Measurements from ENCODE around the gene ZP3.
"Not testable (repeated sequence)": the region's sequence is repeated elsewhere in the genome, so short reads cannot be mapped to it uniquely, and the experiment has no call there.

Gene ZP3

DNA sequence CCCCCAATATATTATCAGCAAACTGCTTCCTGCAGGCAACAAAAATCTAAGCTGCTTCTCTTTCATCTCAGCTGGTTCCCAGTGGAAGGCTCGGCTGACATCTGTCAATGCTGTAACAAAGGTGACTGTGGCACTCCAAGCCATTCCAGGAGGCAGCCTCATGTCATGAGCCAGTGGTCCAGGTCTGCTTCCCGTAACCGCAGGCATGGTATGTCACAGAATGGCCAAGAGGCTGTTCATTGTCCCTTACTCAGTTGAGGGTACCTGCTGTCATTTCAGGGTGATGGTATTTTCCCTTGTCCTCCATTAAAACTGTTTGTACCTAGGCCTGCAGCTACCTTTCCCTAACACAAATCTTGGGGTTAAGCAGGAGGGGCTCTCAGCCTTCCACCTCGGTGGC is 15.7 kb downstream of the ZP3 start:
- not testable (repeated sequence) for DNase-seq (ENCODE audit: low read depth in 2 of 2)

DNA sequence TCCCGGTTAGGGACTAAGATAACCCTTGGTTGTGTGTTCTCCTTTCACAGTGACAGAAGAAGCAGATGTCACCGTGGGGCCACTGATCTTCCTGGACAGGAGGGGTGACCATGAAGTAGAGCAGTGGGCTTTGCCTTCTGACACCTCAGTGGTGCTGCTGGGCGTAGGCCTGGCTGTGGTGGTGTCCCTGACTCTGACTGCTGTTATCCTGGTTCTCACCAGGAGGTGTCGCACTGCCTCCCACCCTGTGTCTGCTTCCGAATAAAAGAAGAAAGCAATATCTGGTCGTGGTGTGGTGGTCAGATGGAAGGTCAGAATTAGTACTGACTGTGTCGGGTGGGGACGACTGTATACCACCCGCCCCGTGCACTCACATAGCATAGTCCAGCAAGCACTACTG is 17.0 kb downstream of the ZP3 start:
- DNase-seq (ENCODE audit: low read depth in 2 of 2): not testable (repeated sequence)

DNA sequence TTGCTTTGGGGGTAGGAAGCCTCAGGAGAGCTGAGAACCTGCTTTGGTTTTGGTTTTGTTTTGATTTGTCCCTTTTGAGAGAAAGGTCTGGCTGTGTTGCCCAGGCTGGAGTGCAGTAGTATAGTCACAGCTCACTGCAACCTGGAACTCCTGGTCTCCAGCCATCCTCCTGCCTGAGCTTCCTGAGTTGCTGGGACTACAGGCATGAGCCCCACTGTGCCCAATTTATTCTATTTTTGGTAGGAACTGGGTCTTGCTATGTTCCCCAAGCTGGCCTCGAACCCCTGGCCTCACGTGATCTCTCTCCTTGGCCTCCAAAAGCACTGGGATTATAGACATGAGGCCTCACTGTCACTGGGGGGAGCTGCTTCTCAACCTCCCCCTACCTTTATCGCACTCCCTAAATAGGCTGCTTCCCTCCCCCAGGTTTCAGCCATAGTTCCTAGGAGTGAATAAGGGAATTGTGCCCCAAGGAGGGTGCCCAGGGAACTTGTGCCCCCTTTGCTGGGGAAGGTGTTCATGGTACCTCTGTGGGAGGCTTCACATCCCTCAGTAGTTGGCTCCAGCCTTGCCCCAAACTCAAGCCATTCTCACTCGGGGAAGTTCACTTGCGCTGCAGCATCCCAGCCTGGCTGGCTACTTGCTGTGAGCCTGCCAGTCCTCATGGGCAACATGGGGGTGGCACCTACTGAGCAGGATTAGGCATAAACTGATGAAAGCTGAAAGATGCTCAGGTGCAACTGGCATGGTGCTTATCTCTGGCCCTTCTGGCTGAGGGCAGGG is 18.1 kb downstream of the ZP3 start:
- DNase-seq (ENCODE audit: low read depth in 2 of 2): not testable (repeated sequence)

DNA sequence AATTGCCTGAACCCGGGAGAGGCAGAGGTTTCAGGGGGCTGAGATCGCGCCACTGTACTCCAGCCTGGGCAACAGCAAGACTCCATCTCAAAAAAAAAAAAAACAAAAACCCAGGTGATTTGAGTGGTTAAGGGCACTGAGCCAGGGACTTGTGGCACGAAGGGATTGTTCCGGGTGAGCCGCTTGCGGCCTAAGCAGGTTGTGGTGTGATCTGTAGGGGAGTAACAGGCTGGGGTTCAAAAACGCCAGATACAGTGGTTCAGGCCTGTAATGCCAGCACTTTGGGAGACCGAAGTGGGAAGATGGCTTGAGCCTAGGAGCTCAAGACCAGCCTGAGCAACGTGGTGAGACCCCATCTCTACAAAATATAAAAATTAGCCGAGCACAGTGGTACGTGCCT is 19.1 kb downstream of the ZP3 start:
- not testable (repeated sequence) for DNase-seq (ENCODE audit: low read depth in 2 of 2)

DNA sequence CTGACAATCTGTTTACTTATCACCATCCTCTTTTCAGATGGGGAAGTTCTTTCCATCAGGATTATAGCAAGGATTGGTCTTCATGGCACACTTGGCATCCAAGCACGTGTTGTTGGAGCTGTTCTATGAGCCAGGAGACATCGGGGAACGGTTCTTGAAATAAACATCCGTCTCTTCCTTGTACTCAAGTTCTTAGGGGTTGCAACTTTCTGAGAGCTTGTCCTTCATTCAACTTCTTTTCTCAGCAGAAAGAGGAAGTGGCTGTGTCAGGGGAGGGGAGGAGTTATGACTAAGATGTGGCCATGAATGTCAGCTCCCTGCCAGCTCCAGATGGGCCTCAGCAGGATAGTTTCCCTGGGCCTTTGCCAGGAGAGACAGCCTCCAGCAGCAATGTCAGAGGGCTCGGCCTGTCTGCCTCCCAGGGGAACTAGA is 20.8 kb downstream of the ZP3 start:
- DNase-seq (ENCODE audit: low read depth in 2 of 2): not testable (repeated sequence)

DNA sequence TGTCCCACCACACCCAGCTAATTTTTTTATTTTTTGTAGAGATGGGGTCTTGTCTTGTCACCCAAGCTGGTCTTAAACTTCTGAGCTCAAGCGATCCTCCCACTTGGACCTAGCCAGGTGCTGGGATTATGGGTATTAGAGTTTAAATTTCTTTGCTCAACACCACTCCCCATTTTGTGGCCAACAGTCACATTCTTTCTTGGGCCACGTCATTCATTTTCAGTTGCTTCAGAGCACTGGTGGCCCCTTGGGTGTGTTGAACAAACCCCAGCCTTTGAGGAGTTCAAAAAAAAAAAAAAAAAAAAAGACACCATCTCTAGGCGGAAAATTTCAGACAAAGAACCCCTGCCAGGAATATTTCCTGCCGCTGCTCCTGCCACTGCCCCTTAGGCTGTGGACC is 32.3 kb downstream of the ZP3 start:
- DNase-seq (ENCODE audit: low read depth in 2 of 2): not testable (repeated sequence)

DNA sequence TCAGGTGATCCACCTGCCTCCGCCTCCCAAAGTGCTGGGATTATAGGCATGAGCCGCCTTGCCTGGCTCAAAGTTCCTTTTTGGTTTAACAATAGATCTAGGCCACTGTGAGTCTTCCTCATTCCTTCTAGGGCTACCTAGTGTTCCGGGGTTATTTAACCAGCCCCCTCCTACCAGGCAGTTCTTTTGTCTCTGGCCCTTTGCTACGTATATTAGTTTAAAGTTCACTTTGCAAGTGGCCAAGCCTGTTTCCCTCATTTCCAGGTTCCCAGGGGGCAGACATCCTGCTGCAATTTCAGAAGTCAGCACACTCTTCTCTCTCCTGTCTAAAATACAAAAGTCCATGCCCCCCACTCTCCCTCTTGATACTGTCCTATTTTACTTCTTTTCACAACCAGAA is 33.8 kb downstream of the ZP3 start:
- DNase-seq (ENCODE audit: low read depth in 2 of 2): not testable (repeated sequence)

DNA sequence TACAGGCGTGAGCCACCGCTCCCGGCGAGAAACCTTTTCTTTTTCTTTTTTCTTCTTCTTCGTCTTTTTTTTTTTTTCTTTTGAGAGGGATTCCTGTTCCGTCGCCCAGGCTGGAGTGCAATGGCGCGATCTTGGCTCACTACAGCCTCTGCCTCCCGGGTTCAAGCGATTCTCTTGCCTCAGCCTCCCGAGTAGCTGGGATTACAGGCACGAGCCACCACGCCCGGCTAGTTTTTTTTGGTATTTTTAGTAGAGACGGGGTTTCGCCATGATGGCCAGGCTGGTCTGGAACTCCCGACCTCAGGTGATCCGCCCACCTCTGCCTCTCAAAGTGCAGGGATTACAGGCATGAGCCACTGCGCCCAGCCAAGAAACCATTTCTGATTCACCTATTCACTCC is 36.0 kb downstream of the ZP3 start:
- not testable (repeated sequence) for DNase-seq (ENCODE audit: low read depth in 2 of 2)

DNA sequence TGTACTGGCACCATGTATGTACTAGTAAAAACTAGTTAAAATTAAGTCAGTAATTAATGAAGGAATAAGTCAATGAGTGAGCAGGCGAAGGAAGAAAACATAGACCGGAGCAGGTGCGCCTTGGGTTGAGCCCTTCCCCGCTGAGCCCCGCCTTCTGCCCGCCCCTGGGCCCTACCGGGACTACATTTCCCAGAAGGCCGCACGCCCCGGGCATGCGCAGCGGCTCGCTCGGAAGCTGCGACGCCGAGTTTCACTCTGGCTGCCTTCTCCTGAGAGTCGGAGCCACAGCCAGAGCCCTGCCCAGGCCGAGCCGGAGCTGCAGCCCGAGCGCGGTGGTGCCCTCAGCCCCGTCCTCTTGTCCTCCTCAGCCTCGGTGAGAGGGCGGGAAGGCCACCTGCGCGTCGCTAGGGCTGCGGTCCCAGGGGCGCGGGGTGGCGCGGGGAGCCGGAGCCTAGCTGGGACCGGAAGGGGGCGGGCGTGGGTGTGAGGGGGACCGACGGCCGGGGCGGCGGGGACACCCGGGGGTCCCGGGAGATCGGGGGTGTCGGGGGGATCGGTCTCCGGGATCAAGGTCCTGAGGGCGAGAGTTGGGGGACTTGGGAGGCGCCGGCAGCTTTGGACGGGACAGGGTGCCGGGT is 36.8 kb downstream of the ZP3 start, which contains the start of gene DTX2:
Gene DTX2, plus strand, starts transcription at position 246 of the 638 bp plus-strand sequence. CDS start 18,801 bp downstream, outside the sequence.
- peak in 1 of 2 donors; percentile 25 for DNase-seq (ENCODE audit: low read depth in 2 of 2)

DNA sequence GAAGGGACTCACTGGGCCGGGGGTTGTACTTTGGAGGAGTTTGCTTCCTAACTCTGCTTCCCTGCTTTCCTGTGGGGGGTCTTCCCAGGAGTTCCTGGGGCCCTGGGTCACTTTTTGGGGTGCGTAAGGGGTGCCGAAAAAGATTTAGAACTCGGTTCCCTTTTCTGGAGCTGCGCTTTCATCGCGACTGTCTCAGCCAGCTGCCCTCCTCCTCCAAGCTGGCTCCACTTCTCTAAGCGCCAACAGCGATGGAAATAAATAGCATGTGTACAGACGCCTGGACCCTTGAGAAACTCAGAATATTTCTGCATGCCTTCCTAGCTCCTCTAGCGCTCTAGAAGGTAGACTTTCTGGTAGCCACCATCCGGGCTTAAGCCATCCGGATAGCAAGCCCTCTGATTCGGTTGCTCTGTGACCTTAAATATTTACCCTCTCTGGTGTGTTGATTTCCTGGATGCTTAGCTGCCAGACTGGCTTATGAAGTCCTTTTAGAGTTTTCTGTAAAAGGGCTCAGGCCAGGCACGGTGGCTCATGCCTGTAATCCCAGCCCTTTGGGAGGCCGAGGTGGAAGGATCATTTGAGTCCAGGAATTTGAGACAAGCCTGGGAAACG is 37.6 kb downstream of the ZP3 start:
- not testable (repeated sequence) for DNase-seq (ENCODE audit: low read depth in 2 of 2)

DNA sequence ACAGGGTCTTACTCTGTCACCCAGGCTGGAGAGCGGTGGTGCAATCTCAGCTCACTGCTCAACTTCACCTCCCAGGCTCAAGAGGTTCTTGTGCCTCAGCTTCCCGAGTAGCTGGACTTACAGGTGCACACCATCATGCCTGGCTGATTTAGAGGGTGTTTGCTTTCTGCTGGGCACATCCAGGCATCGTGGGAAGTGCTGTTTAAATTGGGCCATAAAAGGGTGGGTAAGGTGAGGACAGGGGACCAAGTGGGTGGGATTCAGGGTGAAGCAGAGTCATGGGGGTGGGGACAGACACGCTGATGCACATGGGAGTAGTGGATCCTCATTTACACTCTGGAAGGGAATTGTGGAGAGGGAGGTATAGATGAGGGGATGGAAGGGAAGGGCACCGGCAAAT is 40.2 kb downstream of the ZP3 start:
- not testable (repeated sequence) for DNase-seq (ENCODE audit: low read depth in 2 of 2)

DNA sequence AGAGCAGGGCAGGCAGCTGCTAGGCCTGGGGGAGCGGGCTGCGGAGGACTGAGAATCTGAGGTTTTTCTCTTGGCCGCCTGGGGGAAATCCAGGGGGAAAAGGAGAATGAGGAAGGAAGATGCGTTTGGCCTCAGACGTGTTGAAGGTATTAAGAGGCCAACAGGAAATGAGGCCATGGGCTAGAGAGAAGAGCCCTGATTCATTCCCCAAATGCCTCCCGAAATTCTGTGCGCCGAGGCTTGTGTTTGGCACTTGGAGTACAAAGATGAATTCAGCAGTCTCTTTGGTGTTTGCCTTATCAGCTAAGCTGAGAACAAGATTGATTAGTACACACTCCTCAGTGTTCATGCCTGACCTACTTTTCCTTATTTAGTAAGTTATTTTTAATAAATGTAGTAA is 41.2 kb downstream of the ZP3 start:
- DNase-seq (ENCODE audit: low read depth in 2 of 2): not testable (repeated sequence)

DNA sequence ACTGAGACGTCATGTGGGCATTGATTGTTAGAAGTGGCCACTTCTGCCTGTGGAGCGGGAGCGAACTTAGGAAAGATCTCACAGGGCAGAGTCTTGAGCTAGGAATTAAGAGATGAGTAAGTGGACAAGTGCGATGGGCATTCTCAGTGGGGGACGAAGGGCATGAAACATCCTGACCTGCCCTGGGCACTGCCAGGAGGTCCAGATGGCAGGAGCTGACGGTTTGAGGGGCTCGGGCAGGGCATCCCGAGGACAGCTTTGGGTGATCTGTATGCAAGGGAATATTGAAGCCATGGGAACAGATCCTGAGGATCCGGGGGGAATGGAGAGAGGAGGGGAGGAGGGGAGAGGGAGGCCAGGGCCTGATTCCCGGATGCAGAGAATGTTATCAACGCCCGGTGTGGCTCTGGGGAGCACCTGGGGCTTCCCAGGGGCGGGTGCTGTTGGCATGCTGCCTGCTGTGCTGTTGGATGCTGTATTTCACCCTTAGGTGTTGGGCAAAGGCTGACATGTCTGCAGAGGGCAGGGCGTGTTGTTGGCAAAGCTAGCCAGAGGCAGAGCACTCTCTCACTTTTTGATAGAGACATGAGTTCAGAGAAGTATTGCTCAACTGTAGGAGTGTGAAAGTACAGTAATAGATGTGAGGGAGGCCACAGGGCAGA is 43.1 kb downstream of the ZP3 start:
- DNase-seq (ENCODE audit: low read depth in 2 of 2): not testable (repeated sequence)

DNA sequence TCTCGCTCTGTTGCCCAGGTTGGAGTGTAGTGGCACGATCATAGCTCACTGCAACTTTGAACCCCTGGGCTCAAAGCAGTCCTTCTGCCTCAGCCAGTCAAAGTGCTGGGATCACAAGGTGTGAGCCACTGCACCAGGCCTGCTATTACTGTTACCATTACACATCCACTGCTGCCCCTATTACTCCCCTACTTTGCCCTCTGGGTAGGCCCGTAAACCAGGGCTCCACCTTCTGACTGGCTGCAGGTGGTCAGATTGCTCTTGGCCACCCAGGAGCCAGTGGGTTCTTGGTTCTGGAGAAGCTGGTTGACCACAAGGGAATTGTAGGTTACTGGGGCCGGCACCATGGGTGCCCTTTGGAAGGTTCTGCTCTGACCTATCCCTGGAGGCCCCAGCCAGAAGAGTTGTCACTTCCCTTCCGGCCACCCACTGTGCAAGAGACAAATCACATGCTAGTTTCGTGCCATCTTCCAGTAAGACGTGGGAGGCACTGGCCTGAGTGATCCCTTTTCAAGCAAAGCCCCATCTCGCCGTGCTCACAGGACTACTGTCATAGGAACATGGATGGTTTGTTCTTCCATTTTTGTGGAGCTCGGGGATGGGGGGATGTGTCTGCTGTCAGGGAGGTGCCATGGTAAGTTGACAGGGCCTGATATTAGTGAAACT is 46.9 kb downstream of the ZP3 start:
- DNase-seq (ENCODE audit: low read depth in 2 of 2): not testable (repeated sequence)

DNA sequence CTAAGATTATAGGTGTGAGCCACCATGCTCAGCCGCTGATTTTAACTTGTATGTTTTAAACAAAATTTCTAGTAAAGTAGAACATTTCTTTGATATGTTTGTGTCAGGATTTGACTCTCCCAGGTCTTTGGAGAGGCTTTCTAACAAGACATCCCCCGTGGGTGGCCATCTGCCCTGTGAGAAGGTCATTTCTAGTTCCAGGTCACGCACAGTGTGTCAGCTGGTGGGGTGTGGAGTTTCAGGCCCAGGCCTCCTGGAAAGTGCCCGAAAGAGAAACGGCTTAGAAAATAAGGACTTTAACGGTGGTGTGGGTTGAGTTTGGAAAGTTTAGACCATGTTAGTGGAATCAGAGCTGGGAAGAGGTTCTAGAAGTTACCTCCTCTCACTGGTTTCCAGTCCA is 48.3 kb downstream of the ZP3 start:
- DNase-seq (ENCODE audit: low read depth in 2 of 2): not testable (repeated sequence)

DNA sequence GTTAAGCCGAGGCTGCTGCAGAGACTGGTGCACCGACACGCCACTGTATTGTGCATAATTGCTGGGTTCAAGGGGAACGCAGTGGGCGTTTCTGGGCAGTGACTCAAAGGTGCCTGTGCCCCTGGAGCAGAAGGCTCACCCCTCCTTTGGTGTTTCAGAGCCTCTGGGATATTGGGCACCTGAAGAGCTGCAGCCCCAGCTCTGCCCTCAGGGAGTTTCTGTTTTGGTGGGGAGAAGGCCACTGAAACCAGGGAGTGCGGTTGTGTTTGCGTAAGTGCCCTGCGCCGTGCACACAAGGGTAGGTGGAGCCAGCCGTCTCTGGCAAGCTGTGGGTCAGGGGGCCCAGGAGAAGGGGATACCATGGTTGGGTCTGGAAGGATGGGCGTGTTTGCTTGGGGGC is 51.5 kb downstream of the ZP3 start:
- not testable (repeated sequence) for DNase-seq (ENCODE audit: low read depth in 2 of 2)

DNA sequence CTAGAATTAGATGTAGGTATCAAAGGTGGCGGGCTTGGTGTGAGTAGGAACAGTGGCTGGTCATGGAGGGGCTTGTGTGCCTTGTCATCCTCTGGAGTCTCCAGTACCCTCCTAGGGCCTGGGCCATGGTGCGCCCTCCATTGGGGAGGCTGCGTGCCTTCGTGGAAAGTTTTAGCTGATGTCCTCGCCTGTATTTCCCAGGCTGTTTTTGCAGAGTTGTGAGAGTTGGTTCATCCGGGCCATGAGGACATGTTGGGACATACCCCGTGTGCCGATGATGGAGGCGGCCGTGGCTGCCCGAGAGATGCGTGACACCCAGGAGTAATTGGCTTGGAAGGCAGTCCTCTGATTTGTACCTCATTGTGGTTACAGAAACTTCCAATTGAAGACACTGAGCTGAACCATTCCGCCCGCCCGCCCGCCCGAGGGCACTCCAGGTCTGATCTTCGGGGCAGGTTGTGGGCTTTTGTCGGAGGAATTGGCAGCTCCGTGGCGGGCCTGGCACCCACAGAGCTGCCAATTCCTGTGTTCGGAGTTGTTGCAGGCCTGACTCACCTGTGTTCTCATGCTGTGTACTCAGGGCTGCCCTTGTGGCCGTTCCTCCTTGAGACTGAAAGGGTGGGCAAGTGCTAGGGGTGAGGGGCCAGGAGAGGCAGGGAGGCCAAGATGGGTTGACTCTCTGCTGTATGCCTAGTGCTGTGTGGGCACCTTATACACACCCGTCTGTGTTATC is 52.2 kb downstream of the ZP3 start:
- DNase-seq (ENCODE audit: low read depth in 2 of 2): not testable (repeated sequence)

DNA sequence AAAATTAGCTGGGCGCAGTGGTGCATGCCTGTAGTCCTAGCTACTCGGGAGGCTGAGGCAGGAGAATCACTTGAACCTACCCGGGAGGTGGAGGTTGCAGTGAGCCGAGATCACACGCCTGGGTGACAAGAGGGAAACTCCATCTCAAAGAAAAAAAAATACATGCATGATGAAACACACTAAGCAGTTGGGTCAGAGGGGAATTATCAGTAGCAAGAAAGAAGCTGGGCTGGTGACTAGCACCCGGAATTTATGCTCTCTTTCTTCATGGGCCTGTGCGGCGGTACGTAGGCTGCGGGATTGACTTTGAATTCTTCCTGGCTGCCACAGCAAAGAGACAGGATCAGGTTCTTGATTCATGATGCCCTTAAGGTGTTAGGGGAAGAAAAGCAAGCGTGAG is 54.9 kb downstream of the ZP3 start:
- DNase-seq (ENCODE audit: low read depth in 2 of 2): not testable (repeated sequence)

DNA sequence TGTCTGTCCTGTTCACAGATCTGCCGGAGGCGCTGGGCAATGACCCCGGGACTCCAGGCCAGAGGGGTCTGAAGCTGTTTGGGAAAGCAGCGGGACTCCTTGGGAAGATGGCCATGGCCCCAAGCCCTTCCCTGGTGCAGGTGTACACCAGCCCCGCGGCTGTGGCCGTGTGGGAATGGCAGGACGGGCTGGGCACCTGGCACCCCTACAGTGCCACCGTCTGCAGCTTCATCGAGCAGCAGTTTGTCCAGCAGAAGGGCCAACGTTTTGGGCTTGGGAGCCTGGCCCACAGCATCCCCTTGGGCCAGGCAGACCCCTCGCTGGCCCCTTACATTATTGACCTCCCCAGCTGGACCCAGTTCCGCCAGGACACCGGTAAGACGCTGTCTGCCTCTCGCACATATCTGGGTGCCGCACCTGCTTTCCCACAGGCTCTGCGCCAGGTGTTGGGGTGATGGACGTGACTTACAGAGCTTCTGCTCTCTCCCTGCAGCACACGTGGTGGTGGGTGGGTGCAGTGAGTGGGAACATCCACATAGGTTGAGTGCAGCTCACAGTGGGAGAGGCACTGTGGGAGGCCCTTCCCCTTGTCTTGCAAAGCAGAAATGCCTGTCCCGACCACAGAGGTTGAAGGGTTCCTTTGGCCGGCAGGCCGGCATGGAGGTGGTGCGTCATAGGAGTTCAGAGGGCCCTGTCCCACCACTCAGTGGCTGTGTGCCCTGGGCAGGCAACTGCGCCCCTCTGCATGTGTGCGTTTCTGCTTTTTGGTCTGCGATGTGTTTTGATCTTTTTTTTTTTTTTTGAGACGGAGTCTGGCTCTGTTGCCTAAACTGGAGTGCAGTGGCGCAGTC is 55.9 kb downstream of the ZP3 start:
- not testable (repeated sequence) for DNase-seq (ENCODE audit: low read depth in 2 of 2)

DNA sequence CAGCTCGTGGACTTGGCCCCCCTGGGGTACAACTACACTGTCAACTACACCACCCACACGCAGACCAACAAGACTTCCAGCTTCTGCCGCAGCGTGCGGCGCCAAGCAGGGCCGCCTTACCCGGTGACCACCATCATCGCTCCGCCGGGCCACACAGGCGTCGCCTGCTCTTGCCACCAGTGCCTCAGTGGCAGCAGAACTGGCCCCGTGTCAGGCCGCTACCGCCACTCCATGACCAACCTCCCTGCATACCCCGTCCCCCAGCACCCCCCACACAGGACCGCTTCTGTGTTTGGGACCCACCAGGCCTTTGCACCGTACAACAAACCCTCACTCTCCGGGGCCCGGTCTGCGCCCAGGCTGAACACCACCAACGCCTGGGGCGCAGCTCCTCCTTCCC is 57.9 kb downstream of the ZP3 start:
- not testable (repeated sequence) for DNase-seq (ENCODE audit: low read depth in 2 of 2)
